SK-N-MC (cell line): ENCODE measurements around the gene WDR45.

Experiments
- EZH2 ChIP-seq: fragments of 200-600 bp; sonication (generic); IDR thresholded peaks from one replicate; pipeline ENCODE4 v1.6.1; 2017; ENCODE audit warnings: antibody characterized with exemption
- FOXP2 ChIP-seq: optimal IDR thresholded peaks from 2 replicates; pipeline ENCODE3; 2011; ENCODE audit warnings: mild to moderate bottlenecking, moderate library complexity; ENCODE audit not compliant: insufficient read depth; ENCODE audit errors: extremely low read length, control extremely low read depth
- POLR2AphosphoS5 ChIP-seq: IDR thresholded peaks from 2 replicates; pipeline ENCODE4 v1.6.1; 2012; ENCODE audit warnings: mild to moderate bottlenecking, low read depth, low read length, borderline replicate concordance

DNA sequence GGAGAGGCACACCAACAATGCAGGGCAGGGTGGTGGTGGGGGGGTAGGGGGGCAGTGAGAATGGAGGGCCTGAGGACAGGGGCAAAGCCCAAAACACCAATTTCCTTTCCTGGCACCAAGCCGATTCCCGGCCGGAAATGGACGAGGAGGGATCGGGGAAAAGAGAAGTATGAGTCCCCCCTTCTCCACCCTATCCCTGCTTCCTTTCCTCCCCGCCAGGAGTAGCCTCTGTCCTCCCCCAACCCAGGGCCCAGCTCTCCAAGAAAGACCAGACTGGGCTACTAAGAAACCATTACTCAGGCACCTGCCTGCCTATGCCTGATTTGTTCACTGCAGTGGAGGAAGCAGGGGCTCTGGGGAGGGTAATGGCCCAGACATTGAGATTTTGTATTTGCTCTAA is 20.5 kb downstream of the WDR45 start:
- TF ChIP-seq POLR2AphosphoS5: no peak
- TF ChIP-seq EZH2: no peak
- no peak for TF ChIP-seq FOXP2
